ENCODE results near the gene SLC26A6. TPM values are rescaled to one million over a fixed set of nuclear protein-coding genes. Genes with fewer than 3 reads are reported as not detected.

Gene SLC26A6
- total RNA-seq, 2 experiments from 2014 or later: 13.5 to 14.4 TPM

- Histone ChIP-seq H3K27ac (ENCODE audit: low read depth in 1 of 2, low read length in 2 of 2) (no peak overlapping the region), H3K4me1 (ENCODE audit: insufficient read depth, low read length) (no peaks in the 10 kb centered on the region), H3K36me3 (ENCODE audit: insufficient read depth, low read length) (no peaks in the 10 kb centered on the region), H3K27me3 (ENCODE audit: control insufficient read depth in 1 of 2, insufficient read depth in 2 of 2, low read length in 2 of 2) (peaks cover 4 to 10% of the 10 kb centered on the region in 2 experiments), H3K4me3 (ENCODE audit: low read length) (no peak overlapping the region), H3K9me3 (ENCODE audit: control insufficient read depth in 1 of 2, insufficient read depth in 1 of 2, low read length in 2 of 2) (peaks cover 0 to 3% of the 10 kb centered on the region in 2 experiments)
- ChIA-PET CTCF (no interaction called here), POLR2A (no interaction called here)
- Mint-ChIP-seq H3K4me3 (no peak overlapping the region), H3K36me3 (ENCODE audit: low read depth) (no peaks in the 10 kb centered on the region), H3K27ac (no peak overlapping the region), H3K27me3 (peaks cover 43% of the 10 kb centered on the region), H3K4me1 (ENCODE audit: low read depth) (no peaks in the 10 kb centered on the region), H3K9me3 (no peaks in the 10 kb centered on the region)
- intact Hi-C loops (cut with DNase I, micrococcal nuclease): no loop called here
- ATAC-seq (ENCODE audit: poor library complexity): no peak
- no peak for TF ChIP-seq CTCF (IDR thresholded peaks at IDR 0.05)
- no peak for DNase-seq
Observed at GRCh38 chr3:48588230-48588629, 47.0 kb downstream of the SLC26A6 start.

GRCh38 chr3:48587686-48588085 lies 47.6 kb downstream of the SLC26A6 start:
- no peak for ATAC-seq (ENCODE audit: poor library complexity)
- TF ChIP-seq CTCF (IDR thresholded peaks at IDR 0.05): no peak
- Histone ChIP-seq H3K27ac (ENCODE audit: low read depth in 1 of 2, low read length in 2 of 2) (no peak overlapping the region), H3K27me3 (ENCODE audit: control insufficient read depth in 1 of 2, insufficient read depth in 2 of 2, low read length in 2 of 2) (peaks cover 4 to 5% of the 10 kb centered on the region in 2 experiments), H3K4me3 (ENCODE audit: low read length) (no peak overlapping the region), H3K36me3 (ENCODE audit: insufficient read depth, low read length) (no peaks in the 10 kb centered on the region), H3K9me3 (ENCODE audit: control insufficient read depth in 1 of 2, insufficient read depth in 1 of 2, low read length in 2 of 2) (peaks cover 0 to 3% of the 10 kb centered on the region in 2 experiments), H3K4me1 (ENCODE audit: insufficient read depth, low read length) (no peaks in the 10 kb centered on the region)
- intact Hi-C loops (cut with DNase I, micrococcal nuclease): no loop called here
- H3K4me1 Mint-ChIP-seq (ENCODE audit: low read depth): no peaks in the 10 kb centered on the region
- CTCF ChIA-PET: no interaction called here
- H3K27me3 Mint-ChIP-seq: peaks cover 39% of the 10 kb centered on the region
- no peaks in the 10 kb centered on the region for H3K9me3 Mint-ChIP-seq
- POLR2A ChIA-PET: no interaction called here
- no peak overlapping the region for H3K27ac Mint-ChIP-seq
- no peaks in the 10 kb centered on the region for H3K36me3 Mint-ChIP-seq (ENCODE audit: low read depth)
- no peak for DNase-seq
- no peak overlapping the region for H3K4me3 Mint-ChIP-seq

GRCh38 chr3:48585411-48585810 lies 49.9 kb downstream of the SLC26A6 start:
- no peaks in the 10 kb centered on the region for H3K4me1 Mint-ChIP-seq (ENCODE audit: low read depth)
- ChIA-PET CTCF (no interaction called here), POLR2A (no interaction called here)
- H3K27me3 ChIP-seq (ENCODE audit: control insufficient read depth in 1 of 2, insufficient read depth in 2 of 2, low read length in 2 of 2): peaks cover 0 to 2% of the 10 kb centered on the region in 2 experiments
- no peak overlapping the region for H3K4me3 ChIP-seq (ENCODE audit: low read length)
- no peak overlapping the region for H3K27ac Mint-ChIP-seq
- H3K4me3 Mint-ChIP-seq: no peak overlapping the region
- intact Hi-C loops (cut with DNase I, micrococcal nuclease): no loop called here
- H3K9me3 ChIP-seq (ENCODE audit: control insufficient read depth in 1 of 2, insufficient read depth in 1 of 2, low read length in 2 of 2): peaks cover 0 to 3% of the 10 kb centered on the region in 2 experiments
- TF ChIP-seq CTCF (IDR thresholded peaks at IDR 0.05): no peak
- peaks cover 28% of the 10 kb centered on the region for H3K27me3 Mint-ChIP-seq
- no peaks in the 10 kb centered on the region for H3K9me3 Mint-ChIP-seq
- ATAC-seq (ENCODE audit: poor library complexity): no peak
- H3K36me3 Mint-ChIP-seq (ENCODE audit: low read depth): no peaks in the 10 kb centered on the region
- H3K36me3 ChIP-seq (ENCODE audit: insufficient read depth, low read length): no peaks in the 10 kb centered on the region
- no peak overlapping the region for H3K27ac ChIP-seq (ENCODE audit: low read depth in 1 of 2, low read length in 2 of 2)
- no peak for DNase-seq
- no peaks in the 10 kb centered on the region for H3K4me1 ChIP-seq (ENCODE audit: insufficient read depth, low read length)

Measured in CD4-positive, alpha-beta T cell (primary cell).